SK-N-MC (cell line): ENCODE measurements around the gene EIF1B.

Experiments
- EZH2 ChIP-seq: fragments of 200-600 bp; sonication (generic); IDR thresholded peaks from one replicate; pipeline ENCODE4 v1.6.1; 2017; ENCODE audit warnings: antibody characterized with exemption
- FOXP2 ChIP-seq: optimal IDR thresholded peaks from 2 replicates; pipeline ENCODE3; 2011; ENCODE audit warnings: mild to moderate bottlenecking, moderate library complexity; ENCODE audit not compliant: insufficient read depth; ENCODE audit errors: extremely low read length, control extremely low read depth
- POLR2AphosphoS5 ChIP-seq: IDR thresholded peaks from 2 replicates; pipeline ENCODE4 v1.6.1; 2012; ENCODE audit warnings: mild to moderate bottlenecking, low read depth, low read length, borderline replicate concordance

DNA sequence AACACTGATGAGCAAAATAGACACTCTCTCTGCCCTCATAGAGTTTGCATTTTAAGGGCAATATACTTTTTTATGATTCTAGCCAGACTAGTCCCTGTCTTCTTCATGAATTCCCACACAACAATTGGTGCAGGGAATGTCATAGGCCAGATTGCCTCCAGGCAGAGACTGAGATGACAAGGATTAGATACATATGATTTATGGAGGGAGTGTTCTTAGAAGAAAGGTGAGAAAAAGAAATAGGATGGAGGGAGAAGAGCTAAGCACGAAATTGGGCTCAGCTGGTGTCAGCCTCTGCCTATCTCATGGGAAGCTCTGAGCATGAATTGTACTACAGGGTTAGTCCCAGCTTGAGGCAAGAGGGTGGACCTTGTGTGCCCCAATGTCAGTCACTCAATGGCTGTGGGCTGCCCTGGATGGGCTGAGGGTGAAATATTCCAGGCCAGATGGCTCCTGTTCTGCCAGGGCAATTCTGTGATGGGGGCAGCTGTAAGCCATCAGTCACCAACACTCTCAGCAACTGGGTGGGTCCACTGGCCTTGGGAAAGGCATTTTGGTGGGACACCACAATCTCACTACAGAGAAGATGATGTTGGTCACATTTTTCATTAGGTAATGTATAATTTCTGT is 31.1 kb downstream of the EIF1B start:
- TF ChIP-seq EZH2: no peak
- TF ChIP-seq POLR2AphosphoS5: no peak
- TF ChIP-seq FOXP2: no peak
